Measurements from ENCODE around the gene DRC1.

DRC1 gene

DNA sequence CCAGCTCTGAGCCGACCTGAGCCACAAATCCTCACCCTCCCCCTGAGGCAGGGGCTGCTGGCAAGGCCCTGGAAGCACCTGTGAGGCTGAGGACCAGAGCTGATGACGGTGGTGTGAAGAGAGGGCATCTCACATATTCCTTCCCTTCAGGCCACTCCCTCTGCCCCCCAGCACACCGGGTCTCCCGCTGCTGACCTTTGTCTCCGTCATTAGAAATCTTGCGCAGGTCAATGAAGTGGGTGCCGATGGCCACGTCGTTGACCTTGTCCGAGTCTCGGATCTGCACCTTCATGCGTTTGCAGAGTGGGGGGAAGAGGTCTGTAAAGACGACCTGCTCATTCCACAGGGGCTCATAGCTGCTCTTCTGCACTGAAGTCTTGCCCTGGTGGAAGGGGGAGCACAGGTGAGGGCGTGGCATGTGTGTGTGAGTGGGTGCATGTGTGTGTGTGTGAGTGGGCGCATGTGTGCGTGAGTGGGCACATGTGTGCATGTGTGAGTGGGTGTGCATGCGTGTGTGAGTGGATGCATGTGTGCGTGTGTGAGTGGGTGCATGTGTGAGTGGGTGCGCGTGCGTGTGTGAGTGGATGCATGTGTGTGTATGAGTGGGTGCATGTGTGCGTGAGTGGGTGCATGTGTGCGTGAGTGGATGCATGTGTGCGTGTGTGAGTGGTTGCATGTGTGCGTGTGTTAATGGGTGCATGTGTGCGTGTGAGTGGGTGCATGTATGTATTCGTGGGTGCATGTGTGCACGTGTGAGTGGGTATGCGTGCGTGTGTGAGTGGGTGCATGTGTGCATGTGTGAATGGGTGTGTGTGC, 80.7 kb downstream of the DRC1 start:
- H3K4me3 ChIP-seq (ENCODE audit: low read depth, low read length): no peak overlapping the region
- no peak for DNase-seq (ENCODE audit: low read depth, low spot score)
- TF ChIP-seq, protein P1, sequence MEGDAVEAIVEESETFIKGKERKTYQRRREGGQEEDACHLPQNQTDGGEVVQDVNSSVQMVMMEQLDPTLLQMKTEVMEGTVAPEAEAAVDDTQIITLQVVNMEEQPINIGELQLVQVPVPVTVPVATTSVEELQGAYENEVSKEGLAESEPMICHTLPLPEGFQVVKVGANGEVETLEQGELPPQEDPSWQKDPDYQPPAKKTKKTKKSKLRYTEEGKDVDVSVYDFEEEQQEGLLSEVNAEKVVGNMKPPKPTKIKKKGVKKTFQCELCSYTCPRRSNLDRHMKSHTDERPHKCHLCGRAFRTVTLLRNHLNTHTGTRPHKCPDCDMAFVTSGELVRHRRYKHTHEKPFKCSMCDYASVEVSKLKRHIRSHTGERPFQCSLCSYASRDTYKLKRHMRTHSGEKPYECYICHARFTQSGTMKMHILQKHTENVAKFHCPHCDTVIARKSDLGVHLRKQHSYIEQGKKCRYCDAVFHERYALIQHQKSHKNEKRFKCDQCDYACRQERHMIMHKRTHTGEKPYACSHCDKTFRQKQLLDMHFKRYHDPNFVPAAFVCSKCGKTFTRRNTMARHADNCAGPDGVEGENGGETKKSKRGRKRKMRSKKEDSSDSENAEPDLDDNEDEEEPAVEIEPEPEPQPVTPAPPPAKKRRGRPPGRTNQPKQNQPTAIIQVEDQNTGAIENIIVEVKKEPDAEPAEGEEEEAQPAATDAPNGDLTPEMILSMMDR (IDR thresholded peaks at IDR 0.05; ENCODE audit: insufficient read depth, low read length, missing control alignments): no peak
- ChIA-PET POLR2A (no interaction called here), CTCF (no interaction called here)

DNA sequence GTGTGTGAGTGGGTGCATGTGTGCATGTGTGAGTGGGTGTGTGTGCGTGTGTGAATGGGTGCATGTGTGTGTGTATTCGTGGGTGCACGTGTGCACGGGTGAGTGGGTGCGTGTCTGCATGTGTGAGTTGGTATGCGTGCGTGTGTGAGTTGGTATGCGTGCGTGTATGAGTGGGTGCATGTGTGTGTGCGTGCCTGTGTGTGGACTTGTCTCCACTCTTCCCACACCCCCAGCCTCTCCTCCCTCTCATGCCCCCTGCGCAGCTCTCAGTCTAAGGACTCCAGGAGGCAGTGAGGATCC, 81.3 kb downstream of the DRC1 start:
- TF ChIP-seq, protein P1 (IDR thresholded peaks at IDR 0.05; ENCODE audit: insufficient read depth, low read length, missing control alignments): no peak
- DNase-seq (ENCODE audit: low read depth, low spot score): no peak
- H3K4me3 ChIP-seq (ENCODE audit: low read depth, low read length): no peak overlapping the region
- CTCF ChIA-PET: no interaction called here
- POLR2A ChIA-PET: no interaction called here

DNA sequence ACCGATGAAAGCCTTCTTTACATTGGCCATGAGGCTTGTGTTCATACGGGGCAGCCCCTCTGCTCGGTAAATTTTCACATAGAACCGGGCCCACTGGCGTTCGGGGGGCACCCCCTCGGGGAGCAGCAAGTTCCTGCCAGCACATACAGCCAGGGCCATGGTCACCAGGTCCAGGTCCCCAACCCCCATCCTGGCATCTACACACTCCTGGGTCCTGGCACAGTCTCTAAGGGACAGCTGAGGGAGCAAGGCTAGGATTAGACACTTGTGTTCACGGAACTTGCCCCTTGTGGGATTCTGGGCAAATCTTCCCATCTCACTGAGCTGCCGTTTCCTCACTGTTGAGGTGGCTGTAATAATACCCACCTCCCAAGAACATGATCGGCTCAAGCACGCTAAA, 81.8 kb downstream of the DRC1 start:
- CTCF ChIA-PET: interaction anchor here (0.6 to 1.0 kb wide), 2 partner anchors 8 to 98 kb away, joined by 3 read pairs; no protein-coding TSS in a partner anchor
- POLR2A ChIA-PET: no interaction called here
- no peak overlapping the region for H3K4me3 ChIP-seq (ENCODE audit: low read depth, low read length)
- DNase-seq (ENCODE audit: low read depth, low spot score): no peak
- TF ChIP-seq, protein P1 (IDR thresholded peaks at IDR 0.05; ENCODE audit: insufficient read depth, low read length, missing control alignments): no peak

DNA sequence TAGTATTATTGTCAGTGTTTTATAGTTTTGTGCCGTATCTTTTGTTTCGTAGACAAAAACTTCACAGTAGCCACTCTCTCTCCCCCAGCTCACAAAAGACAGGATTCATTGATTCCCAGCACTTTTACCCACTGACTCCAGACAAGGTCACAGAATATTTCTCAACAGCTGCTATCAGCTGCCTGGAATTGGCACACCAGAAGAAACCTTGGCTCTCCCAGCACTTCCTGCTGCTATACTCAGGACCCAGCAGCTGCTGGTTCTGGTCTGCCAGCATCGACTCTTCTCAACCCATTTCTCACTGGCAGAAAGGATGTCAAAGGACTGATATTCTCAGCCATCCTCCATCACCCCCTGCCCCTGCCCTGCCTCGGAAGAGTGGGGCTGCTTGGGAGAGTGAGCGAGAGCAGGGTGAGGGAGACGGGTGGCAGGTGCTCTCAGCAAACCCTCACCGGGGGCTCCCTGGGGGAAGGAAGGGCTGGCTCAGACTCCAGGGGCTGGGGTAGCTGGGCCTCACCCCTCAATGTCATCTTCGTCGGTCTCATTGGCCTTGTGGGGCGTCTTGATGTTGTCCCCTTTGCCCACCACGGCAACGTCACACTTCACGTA, 82.3 kb downstream of the DRC1 start:
- TF ChIP-seq, protein P1 (IDR thresholded peaks at IDR 0.05; ENCODE audit: insufficient read depth, low read length, missing control alignments): no peak
- no peak overlapping the region for H3K4me3 ChIP-seq (ENCODE audit: low read depth, low read length)
- CTCF ChIA-PET: interaction anchor here (1.0 kb wide), 1 partner anchor 98 kb away, joined by 3 read pairs; no protein-coding TSS in a partner anchor
- POLR2A ChIA-PET: no interaction called here
- no peak for DNase-seq (ENCODE audit: low read depth, low spot score)

DNA sequence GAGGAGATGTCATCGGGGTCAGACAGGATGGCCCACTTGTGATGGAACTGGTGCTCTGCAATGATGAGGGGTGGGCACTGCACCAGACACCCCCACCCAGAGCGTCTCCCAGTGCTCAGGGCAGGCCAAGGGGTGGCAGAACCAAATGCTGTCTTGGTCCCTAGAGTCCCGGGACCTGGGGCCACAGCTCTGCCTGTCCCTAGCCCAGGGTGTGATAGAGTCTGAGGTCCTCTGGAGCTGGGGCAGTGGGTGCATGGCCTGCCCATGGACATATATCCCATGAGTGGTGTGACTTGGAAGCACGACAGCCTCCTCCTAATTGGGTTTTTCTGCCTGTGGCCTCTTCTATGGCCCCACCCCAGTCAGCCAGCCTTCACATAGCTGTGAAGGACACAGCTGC, 82.9 kb downstream of the DRC1 start:
- no peak for DNase-seq (ENCODE audit: low read depth, low spot score)
- ChIA-PET POLR2A (no interaction called here), CTCF (no interaction called here)
- H3K4me3 ChIP-seq (ENCODE audit: low read depth, low read length): no peak overlapping the region
- TF ChIP-seq, protein P1 (IDR thresholded peaks at IDR 0.05; ENCODE audit: insufficient read depth, low read length, missing control alignments): no peak

DNA sequence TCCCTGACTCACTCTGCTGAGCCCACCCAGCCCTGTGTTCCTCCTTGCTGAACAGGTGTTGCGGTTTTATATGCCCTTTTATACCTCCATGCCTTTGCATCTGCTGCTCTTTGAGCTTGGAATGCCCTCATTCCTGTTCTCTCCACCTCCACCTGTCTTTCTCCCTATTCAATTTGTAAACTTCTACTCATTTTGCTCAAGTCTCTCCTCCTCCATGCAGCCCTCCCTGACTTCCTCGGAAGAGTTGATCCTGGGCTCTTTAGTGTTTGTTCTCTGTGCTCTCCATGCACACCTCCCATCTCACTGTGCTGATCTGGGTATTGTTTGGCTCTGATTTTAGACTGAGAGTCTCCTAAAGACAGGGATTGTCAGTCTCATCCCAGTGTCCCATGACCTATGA, 83.4 kb downstream of the DRC1 start:
- POLR2A ChIA-PET: no interaction called here
- DNase-seq (ENCODE audit: low read depth, low spot score): no peak
- TF ChIP-seq, protein P1 (IDR thresholded peaks at IDR 0.05; ENCODE audit: insufficient read depth, low read length, missing control alignments): no peak
- no peak overlapping the region for H3K4me3 ChIP-seq (ENCODE audit: low read depth, low read length)
- CTCF ChIA-PET: no interaction called here

All from AG04449 (cell line).